Mesenchymal stem cell (in vitro differentiated cells and primary cell): ENCODE results near the gene HPRT1.

Experiments used
- DNase-seq: peaks from one replicate; pipeline ENCODE4 v3.0.0-alpha.2; 2013
- H2AFZ ChIP-seq: one replicate; pipeline ENCODE4 v1.6.1; 2013; ENCODE audit warnings: low read depth, mild to moderate bottlenecking, control low read depth, inconsistent platforms, low read length, moderate library complexity
- H2AK5ac ChIP-seq: 2 replicates; pipeline ENCODE4 v1.6.1; 2013; ENCODE audit warnings: low read length, moderate library complexity, mild to moderate bottlenecking, inconsistent platforms; ENCODE audit not compliant: severe bottlenecking
- H2BK120ac ChIP-seq: one replicate; pipeline ENCODE4 v1.6.1; 2013; ENCODE audit warnings: low read depth, mild to moderate bottlenecking, inconsistent platforms, low read length, moderate library complexity
- H2BK12ac ChIP-seq, 2 experiments: one replicate each; pipeline ENCODE4 v1.6.1; 2013; ENCODE audit warnings: inconsistent platforms in 2 of 2, low read length in 2 of 2, mild to moderate bottlenecking in 2 of 2, moderate library complexity in 2 of 2, control low read depth in 1 of 2
- H2BK15ac ChIP-seq: one replicate; pipeline ENCODE4 v1.6.1; 2013; ENCODE audit warnings: mild to moderate bottlenecking, low read depth, inconsistent platforms; ENCODE audit not compliant: poor library complexity, severe bottlenecking
- H2BK5ac ChIP-seq: 2 replicates; pipeline ENCODE4 v1.6.1; 2013; ENCODE audit warnings: low read depth, mild to moderate bottlenecking, low read length, control low read depth, inconsistent platforms; ENCODE audit not compliant: poor library complexity, severe bottlenecking
- H3K14ac ChIP-seq, 2 experiments: one replicate each; pipeline ENCODE4 v1.6.1; 2013; ENCODE audit warnings: inconsistent platforms in 2 of 2, low read length in 2 of 2, control low read depth in 1 of 2, mild to moderate bottlenecking in 1 of 2, moderate library complexity in 1 of 2
- H3K18ac ChIP-seq, 2 experiments: one replicate each; pipeline ENCODE4 v1.6.1; 2013; ENCODE audit warnings: inconsistent platforms in 2 of 2, low read length in 2 of 2, control low read depth in 1 of 2, low read depth in 1 of 2, mild to moderate bottlenecking in 1 of 2
- H3K23ac ChIP-seq, 2 experiments: one replicate each; pipeline ENCODE4 v1.6.1; 2013; ENCODE audit warnings: inconsistent platforms in 2 of 2, low read length in 2 of 2, mild to moderate bottlenecking in 2 of 2, moderate library complexity in 2 of 2, control low read depth in 1 of 2
- H3K27ac ChIP-seq: 2 replicates; pipeline ENCODE4 v1.5.1; 2013; ENCODE audit warnings: mild to moderate bottlenecking, moderate library complexity, low read length, control low read depth, inconsistent platforms; ENCODE audit not compliant: poor library complexity, severe bottlenecking
- H3K27me3 ChIP-seq, 2 experiments: 2 replicates each; pipeline versions ENCODE4 v1.6.1 to v1.7.0; 2013; ENCODE audit warnings: low read length in 2 of 2, mild to moderate bottlenecking in 2 of 2, moderate library complexity in 2 of 2, control low read depth in 1 of 2, inconsistent platforms in 1 of 2; ENCODE audit not compliant: control insufficient read depth in 1 of 2, insufficient read depth in 1 of 2
- H3K36me3 ChIP-seq, 2 experiments: 2 replicates each; pipeline versions ENCODE4 v1.6.1 to v1.7.0; 2013; ENCODE audit warnings: low read length in 2 of 2, control low read depth in 1 of 2, inconsistent platforms in 1 of 2, low read depth in 1 of 2, mild to moderate bottlenecking in 1 of 2; ENCODE audit not compliant: insufficient read depth in 2 of 2, control insufficient read depth in 1 of 2
- H3K4ac ChIP-seq, 2 experiments: one replicate each; pipeline ENCODE4 v1.6.1; 2013; ENCODE audit warnings: inconsistent platforms in 2 of 2, low read length in 2 of 2, mild to moderate bottlenecking in 2 of 2, moderate library complexity in 2 of 2, control low read depth in 1 of 2, low read depth in 1 of 2
- H3K4me1 ChIP-seq: 2 replicates; pipeline ENCODE4 v1.6.1; 2013; ENCODE audit warnings: low read depth, low read length, control low read depth; ENCODE audit not compliant: control insufficient read depth, insufficient read depth
- H3K4me2 ChIP-seq: 2 replicates; pipeline ENCODE4 v1.6.1; 2013; ENCODE audit warnings: low read length, mild to moderate bottlenecking, inconsistent platforms; ENCODE audit not compliant: poor library complexity, severe bottlenecking
- H3K4me3 ChIP-seq, 2 experiments: 2 replicates each; pipeline versions ENCODE4 v1.5.1 to v1.7.0; 2013; ENCODE audit warnings: low read length in 2 of 2, mild to moderate bottlenecking in 2 of 2, control low read depth in 1 of 2, low read depth in 1 of 2; ENCODE audit not compliant: insufficient read depth in 1 of 2
- H3K79me1 ChIP-seq: replicated peaks from 2 replicates; pipeline ENCODE4 v1.6.1; 2013; ENCODE audit warnings: mild to moderate bottlenecking, control low read depth, low read length, inconsistent platforms; ENCODE audit not compliant: poor library complexity, severe bottlenecking
- H3K9ac ChIP-seq: 2 replicates; pipeline ENCODE4 v1.7.0; 2013; ENCODE audit warnings: mild to moderate bottlenecking, low read length, moderate library complexity
- H3K9me3 ChIP-seq: 2 replicates; pipeline ENCODE4 v1.7.0; 2013; ENCODE audit warnings: mild to moderate bottlenecking, low read length; ENCODE audit not compliant: control insufficient read depth
- H4K8ac ChIP-seq: one replicate; pipeline ENCODE4 v1.6.1; 2013; ENCODE audit warnings: inconsistent platforms, mild to moderate bottlenecking, low read length, moderate library complexity
- H4K91ac ChIP-seq: one replicate; pipeline ENCODE4 v1.6.1; 2013; ENCODE audit warnings: mild to moderate bottlenecking, low read length, inconsistent platforms
- WGBS: methylation state at CpG from one replicate; pipeline ENCODE4 v1.1.7; 2013; ENCODE audit warnings: mixed read lengths; 5-methylcytosine and 5-hydroxymethylcytosine counted together

Gene HPRT1

DNA sequence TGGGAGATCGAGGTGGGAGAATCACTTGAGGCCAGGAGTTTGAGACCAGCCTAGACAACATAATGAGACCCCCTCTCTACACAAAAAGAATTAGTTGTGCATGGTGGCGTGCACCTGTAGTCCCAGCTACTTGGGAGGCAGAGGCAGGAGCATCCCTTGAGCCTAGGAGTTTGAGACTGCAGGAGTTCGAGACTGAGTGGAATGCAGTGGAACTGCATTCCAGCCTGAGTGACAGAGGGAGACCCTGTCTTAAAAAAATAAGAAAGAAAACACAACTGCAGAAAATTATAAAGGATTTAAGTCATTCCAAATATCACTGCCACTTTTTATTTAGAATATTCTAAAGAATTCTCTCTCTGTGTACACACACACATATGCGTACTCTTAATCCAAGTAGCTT is 18.4 kb downstream of the HPRT1 start:
- Histone ChIP-seq H3K79me1 (no peaks in the 10 kb centered on the region), H2BK120ac (no peak overlapping the region), H2AFZ (no peak overlapping the region), H4K91ac (no peak overlapping the region), H3K27ac (no peak overlapping the region), H2BK5ac (no peak overlapping the region), H3K36me3 (peaks cover 0 to 10% of the 10 kb centered on the region in 2 experiments), H3K18ac (no peak overlapping the region), H3K9me3 (no peaks in the 10 kb centered on the region), H2BK15ac (no peak overlapping the region), H2BK12ac (no peak overlapping the region), H3K4me3 (no peak overlapping the region), H3K4ac (no peak overlapping the region), H3K9ac (no peak overlapping the region), H2AK5ac (no peak overlapping the region), H3K27me3 (peaks cover 0 to 3% of the 10 kb centered on the region in 2 experiments), H3K4me2 (no peak overlapping the region), H4K8ac (no peak overlapping the region), H3K14ac (no peak overlapping the region), H3K4me1 (no peaks in the 10 kb centered on the region), H3K23ac (no peak overlapping the region)
- DNase-seq = no peak
- 100% methylated on average over 1 of the region's 4 CpGs for WGBS

DNA sequence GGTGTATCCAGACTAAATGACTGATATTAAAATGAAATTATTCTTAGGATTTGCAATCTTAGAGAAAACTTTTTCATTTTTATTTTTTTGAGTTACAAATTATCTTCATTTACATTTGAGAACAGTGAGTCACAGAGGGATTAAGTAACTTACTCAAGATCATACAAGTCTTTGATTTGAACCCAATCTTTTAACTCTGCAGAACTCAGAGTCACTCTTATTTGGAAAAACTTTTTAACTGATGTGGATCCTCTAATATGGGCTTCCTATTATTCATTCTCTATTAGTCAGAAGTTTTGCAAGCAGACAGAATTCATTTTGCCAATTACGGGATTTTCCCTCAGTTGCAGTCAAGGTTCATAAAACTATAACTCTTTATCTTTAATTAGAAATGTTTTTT is 20.1 kb downstream of the HPRT1 start:
- Histone ChIP-seq H3K4ac (no peak overlapping the region), H3K4me1 (no peaks in the 10 kb centered on the region), H2BK15ac (no peak overlapping the region), H2AK5ac (no peak overlapping the region), H2BK120ac (no peak overlapping the region), H3K4me3 (no peak overlapping the region), H2BK5ac (no peak overlapping the region), H3K9ac (no peak overlapping the region), H4K91ac (no peak overlapping the region), H3K36me3 (peaks cover 0 to 9% of the 10 kb centered on the region in 2 experiments), H3K27ac (no peak overlapping the region), H3K14ac (no peak overlapping the region), H3K9me3 (no peaks in the 10 kb centered on the region), H3K18ac (no peak overlapping the region), H4K8ac (no peak overlapping the region), H3K79me1 (no peaks in the 10 kb centered on the region), H2BK12ac (no peak overlapping the region), H3K23ac (no peak overlapping the region), H3K27me3 (peaks cover 0 to 3% of the 10 kb centered on the region in 2 experiments), H2AFZ (no peak overlapping the region), H3K4me2 (no peak overlapping the region)
- DNase-seq = no peak
- no CpG with 5 or more reads among the region's 1 CpG for WGBS

DNA sequence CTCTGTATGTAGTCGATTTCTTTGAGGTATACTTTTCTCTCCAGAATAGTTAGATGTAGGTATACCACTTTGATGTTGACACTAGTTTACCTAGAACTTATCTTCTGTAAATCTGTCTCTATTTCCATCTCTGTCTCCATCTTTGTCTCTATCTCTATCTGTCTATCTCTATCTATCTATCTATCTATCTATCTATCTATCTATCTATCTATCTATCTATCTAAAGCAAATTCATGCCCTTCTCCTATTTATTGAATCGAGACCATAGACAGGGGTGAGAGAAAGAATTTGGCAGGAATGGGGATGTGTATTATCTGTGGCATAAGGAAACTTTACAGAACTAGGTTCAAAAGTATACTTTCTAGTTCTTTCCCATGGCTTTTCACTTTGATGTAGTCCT is 21.4 kb downstream of the HPRT1 start:
- no peaks in the 10 kb centered on the region for H3K36me3 ChIP-seq
- H3K9me3 ChIP-seq = no peaks in the 10 kb centered on the region
- H2BK120ac ChIP-seq = no peak overlapping the region
- no peak overlapping the region for H3K4me3 ChIP-seq
- no peak overlapping the region for H3K9ac ChIP-seq
- no peak overlapping the region for H2AK5ac ChIP-seq
- no peak overlapping the region for H3K14ac ChIP-seq
- peaks cover 0 to 3% of the 10 kb centered on the region in 2 experiments for H3K27me3 ChIP-seq
- no peak overlapping the region for H4K8ac ChIP-seq
- no peak overlapping the region for H3K4me2 ChIP-seq
- no peak overlapping the region for H2BK5ac ChIP-seq
- H3K23ac ChIP-seq = no peak overlapping the region
- no peaks in the 10 kb centered on the region for H3K4me1 ChIP-seq
- no peak for DNase-seq
- H2BK15ac ChIP-seq = no peak overlapping the region
- H2AFZ ChIP-seq = no peak overlapping the region
- no peak overlapping the region for H4K91ac ChIP-seq
- no peak overlapping the region for H3K4ac ChIP-seq
- peaks cover 2% of the 10 kb centered on the region for H3K79me1 ChIP-seq
- H3K27ac ChIP-seq = no peak overlapping the region
- H3K18ac ChIP-seq = no peak overlapping the region
- no CpG with 5 or more reads among the region's 2 CpGs for WGBS
- H2BK12ac ChIP-seq = no peak overlapping the region

DNA sequence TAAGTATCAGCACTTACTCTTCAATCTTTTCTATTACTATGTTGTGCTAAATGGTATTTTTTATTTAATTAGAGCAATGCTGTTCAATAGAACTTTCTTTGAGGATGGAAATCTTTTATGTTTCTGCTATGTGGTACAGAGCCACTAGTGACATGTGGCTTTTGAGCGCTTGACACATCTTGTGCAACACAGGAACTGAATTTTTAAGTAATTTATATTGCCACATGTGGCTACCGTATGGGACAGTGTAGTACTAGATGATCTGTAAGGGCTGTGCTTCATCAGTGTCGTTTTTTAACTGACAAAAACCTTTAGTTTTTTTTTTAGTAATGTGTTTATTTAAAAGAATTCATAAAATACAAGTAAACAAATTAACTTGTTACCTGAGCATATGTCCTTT is 22.4 kb downstream of the HPRT1 start:
- Histone ChIP-seq H3K9ac (no peak overlapping the region), H2BK15ac (no peak overlapping the region), H3K9me3 (no peaks in the 10 kb centered on the region), H2BK5ac (no peak overlapping the region), H2BK12ac (no peak overlapping the region), H4K91ac (no peak overlapping the region), H3K23ac (no peak overlapping the region), H3K4me1 (no peaks in the 10 kb centered on the region), H3K4me3 (no peak overlapping the region), H2AFZ (no peak overlapping the region), H2AK5ac (no peak overlapping the region), H3K18ac (no peak overlapping the region), H3K79me1 (peaks cover 2% of the 10 kb centered on the region), H4K8ac (no peak overlapping the region), H3K14ac (no peak overlapping the region), H3K36me3 (no peaks in the 10 kb centered on the region), H3K27ac (no peak overlapping the region), H3K27me3 (peaks cover 0 to 3% of the 10 kb centered on the region in 2 experiments), H3K4ac (no peak overlapping the region), H2BK120ac (no peak overlapping the region), H3K4me2 (no peak overlapping the region)
- no peak for DNase-seq
- 70% methylated on average over 2 of the region's 3 CpGs for WGBS
